GM12801 (cell line): ENCODE data around the gene RPRML.

Source experiments
- TF ChIP-seq, protein P1 (sequence below): IDR thresholded peaks from one replicate; pipeline ENCODE4 v1.5.1; 2011; ENCODE audit warnings: control low read depth; ENCODE audit not compliant: insufficient read length; ENCODE audit errors: extremely low read depth

The RPRML gene

DNA sequence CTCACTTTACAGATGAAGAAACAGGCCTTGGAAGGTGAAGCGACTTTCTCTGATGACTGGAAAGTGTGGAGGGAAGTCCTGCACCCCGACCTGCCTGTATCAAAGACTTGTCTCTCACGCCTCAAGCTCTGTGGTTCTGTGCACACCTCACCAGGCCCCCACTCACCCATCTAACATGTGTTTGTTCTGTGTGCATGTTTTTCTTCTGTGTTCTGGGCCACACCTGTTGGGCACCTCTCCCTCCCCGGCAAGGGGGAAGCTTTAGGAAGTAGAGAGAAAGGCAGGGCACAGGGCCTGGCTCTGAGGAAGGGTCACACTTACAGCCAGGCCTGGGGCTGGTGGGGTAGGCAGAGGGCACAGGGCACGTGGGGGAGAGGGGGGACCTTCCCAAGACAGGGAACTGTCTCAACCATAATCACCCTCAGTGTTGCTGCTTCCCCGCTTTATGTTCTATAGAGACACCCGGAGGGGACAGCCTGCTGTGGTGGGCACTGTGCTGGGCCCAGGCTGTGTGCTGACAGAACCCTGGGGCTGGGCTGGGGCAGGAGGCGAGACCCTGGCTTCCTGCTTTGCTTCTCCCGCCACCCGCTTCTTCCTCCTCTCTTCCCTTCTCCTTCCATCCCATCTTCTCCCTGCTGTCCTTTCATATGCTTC lies 7.3 kb downstream of the RPRML start:
- TF ChIP-seq, protein P1, sequence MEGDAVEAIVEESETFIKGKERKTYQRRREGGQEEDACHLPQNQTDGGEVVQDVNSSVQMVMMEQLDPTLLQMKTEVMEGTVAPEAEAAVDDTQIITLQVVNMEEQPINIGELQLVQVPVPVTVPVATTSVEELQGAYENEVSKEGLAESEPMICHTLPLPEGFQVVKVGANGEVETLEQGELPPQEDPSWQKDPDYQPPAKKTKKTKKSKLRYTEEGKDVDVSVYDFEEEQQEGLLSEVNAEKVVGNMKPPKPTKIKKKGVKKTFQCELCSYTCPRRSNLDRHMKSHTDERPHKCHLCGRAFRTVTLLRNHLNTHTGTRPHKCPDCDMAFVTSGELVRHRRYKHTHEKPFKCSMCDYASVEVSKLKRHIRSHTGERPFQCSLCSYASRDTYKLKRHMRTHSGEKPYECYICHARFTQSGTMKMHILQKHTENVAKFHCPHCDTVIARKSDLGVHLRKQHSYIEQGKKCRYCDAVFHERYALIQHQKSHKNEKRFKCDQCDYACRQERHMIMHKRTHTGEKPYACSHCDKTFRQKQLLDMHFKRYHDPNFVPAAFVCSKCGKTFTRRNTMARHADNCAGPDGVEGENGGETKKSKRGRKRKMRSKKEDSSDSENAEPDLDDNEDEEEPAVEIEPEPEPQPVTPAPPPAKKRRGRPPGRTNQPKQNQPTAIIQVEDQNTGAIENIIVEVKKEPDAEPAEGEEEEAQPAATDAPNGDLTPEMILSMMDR = no peak

DNA sequence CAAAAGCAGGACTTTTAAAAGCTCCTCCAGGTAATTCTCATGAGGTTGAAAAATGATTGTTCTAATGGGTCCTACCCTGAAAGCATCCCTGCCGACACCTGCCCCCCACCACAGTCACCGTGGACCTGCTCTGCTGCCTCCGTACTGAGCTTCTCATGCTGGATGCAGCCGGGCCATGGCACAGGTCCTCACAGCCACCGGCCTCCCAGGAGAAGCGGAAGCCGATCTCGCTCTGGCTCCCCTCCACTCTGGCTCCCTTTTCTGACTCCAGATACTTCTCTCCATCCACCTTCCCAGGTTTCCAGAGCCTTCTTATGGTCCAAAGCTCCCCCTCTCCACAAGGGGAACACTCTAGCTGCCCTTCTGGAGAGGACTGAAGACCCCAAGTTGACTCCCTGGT lies 10.2 kb downstream of the RPRML start:
- TF ChIP-seq, protein P1 = no peak

DNA sequence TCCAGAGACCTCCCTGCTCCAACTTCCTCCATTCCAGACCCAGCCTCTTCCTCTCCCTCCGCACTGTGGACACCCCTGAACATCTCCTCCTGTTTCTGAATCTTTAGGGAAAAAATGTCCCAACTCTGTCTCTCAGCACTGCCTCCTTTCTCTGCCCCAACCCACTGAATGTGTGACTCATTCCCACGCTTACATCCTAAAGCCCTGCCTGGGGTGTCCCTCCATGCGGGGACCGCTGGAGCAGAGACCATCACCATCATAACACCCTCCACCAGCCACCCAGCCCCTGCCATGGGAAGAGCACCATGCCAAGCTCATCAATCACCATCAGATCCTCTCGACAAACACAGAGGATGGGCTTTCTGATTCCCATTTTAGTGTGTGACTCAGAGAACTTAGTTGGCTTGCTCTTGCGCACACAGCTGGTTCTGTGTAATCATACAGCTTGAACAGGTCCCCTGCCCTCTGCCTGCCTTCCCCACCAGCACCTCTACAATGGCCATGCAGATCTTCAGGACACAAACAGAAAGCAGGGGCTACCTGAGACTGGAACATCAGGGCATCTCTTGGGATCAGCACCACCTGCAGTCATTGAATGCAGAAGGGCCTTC lies 10.7 kb downstream of the RPRML start:
- TF ChIP-seq, protein P1 = no peak

DNA sequence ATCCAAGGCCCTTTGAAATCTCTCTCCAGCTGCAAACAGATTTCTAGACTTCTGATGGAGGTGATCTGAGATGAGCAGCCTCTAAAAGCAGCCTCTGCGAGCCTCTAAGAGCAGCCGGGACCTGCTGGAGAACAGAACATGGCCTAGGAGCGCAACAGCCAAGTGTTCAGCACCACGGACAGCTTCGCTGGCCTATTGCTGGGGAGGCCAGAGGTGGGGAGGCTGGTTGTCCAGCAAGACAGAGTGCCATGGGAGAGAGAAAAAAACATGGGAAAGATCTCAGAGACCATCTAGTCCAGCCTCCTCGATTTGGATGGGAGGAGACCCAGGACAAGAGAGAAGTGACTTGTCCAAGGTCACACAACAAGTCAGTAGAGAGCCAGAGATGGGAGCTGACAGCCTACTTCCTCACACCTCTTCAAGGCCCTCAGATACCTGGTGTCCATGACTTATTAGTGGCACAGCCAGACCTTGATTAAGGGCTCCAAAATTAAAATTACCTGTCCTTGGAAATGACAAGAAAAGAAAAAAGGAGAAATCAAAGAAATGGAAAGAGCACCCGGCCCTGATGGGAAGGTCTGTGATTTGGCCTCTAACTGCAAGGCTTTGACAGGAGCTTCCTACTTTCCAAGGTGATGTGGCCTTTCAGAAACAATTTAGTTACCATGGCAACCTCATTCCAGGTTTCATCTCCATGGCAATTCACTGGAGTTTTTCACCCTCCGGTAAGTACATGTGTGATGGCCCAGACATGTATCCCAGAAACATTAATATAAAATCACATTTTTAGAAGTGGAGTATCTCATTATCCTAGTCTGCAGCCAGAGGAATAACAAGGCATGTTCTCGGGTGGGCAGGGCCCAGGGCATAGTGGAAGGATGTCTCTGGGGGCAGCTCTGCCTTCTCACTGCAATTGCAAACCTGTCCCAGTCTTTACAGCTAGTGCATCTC lies 14.5 kb downstream of the RPRML start:
- TF ChIP-seq, protein P1 = no peak

DNA sequence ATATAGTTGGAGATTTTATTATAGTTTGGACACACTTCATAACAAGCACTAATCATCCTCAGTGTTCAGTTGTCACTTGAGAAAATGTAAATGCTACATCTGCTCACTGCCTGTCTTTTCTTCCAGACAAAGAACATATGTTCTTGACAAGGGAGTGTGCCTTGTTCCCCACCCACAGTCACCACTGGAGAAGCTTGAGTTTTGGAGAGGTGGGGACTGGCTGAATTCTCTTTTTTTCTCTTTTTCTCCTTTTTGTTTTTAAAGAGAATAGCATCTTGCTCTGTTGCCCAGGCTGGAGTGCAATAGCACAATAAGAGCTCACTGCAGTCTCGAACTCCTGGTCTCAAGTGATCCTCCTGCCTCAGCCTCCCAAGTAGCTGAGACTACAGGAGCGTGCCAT lies 15.5 kb downstream of the RPRML start:
- TF ChIP-seq, protein P1 = no peak

DNA sequence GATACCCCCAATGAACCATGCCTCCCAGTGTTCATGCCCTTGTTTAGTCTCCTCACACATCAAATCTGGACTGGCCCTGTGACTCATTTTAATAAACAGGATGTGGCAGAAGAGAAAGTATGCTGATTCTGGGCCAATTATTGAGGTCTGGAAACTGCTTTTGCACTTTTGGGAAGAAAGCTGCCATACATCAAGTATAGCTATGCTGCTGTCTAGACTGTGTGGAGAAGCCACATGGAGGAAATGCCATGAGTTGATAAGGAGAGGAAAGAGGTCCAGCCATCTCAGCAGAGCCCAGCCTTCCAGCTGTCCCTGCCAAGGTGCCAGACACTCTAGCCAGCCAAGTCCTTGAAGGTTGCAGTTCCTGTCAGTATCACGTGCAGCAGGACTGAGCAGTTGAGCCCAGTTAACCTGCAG lies 16.7 kb downstream of the RPRML start:
- TF ChIP-seq, protein P1 = no peak

DNA sequence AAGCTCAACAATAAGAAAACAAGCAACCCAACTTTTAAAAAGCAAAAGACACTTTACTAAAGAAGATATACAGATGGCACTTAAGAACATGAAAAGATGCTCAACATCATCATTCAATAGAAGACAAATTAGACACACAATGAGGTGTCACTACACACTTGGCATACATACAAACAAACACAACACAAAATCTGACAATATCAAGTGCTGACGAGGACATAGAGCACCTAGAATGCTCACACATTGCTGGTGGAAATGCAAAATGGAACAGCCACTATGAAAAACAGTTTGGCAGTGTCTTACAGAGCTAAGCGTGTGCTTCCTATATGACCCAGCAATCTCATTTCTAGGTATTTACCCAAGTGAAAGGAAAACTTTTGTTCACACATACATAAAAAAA lies 18.9 kb downstream of the RPRML start:
- TF ChIP-seq, protein P1 = no peak
